K562 (cell line): ENCODE data around the gene TLR6. TPM values are rescaled to one million over a fixed set of nuclear protein-coding genes. Genes with fewer than 3 reads are reported as not detected.

Experiments
- ATAC-seq: fragments of 200-7000 bp; cut with Tn5 transposase; 3 replicates; pipeline ENCODE4 v1.9.1; 2020; ENCODE audit warnings: moderate library complexity
- BruUV-seq: library from RNA; stranded (reverse); fragments of 400-500 nt; replicated peaks from 2 replicates; lab custom pipeline; 2021; lab: Mats Ljungman, UMichigan
- CTCF ChIA-PET: fragments of 300-600 bp; formaldehyde crosslinking; extraction: SDS; loops from one replicate; lab custom pipeline; 2021; ENCODE audit warnings: low intra/inter-chr PET ratio; lab: Yijun Ruan, JAX
- POLR2A ChIA-PET: fragments of 300-600, 350-650 bp; sonication (Branson Sonifier 250); formaldehyde crosslinking; extraction: SDS; loops from one replicate; lab custom pipeline; 2021; ENCODE audit warnings: antibody characterized with exemption, inconsistent platforms; lab: Yijun Ruan, JAX
- DNase-seq, 4 experiments: peaks; one replicate each; pipeline versions ENCODE4 v3.0.0 to v3.0.0-alpha.2; 2011 to 2018; ENCODE audit warnings: low spot score in 3 of 4, mixed read lengths in 3 of 4; ENCODE audit errors: extremely low read depth in 1 of 4
- FAIRE-seq: peaks from 2 replicates; lab custom pipeline; 2011; peaks lifted over from hg19 to GRCh38; lab: Jason Lieb, UNC
- H2AFZ ChIP-seq: 2 replicates; pipeline ENCODE4 v1.6.0; 2011; ENCODE audit warnings: low read depth, low read length, control low read depth, inconsistent platforms
- H3K27ac ChIP-seq: fragments of 200-600 bp; 3 replicates; pipeline ENCODE4 v1.8.0; 2011; ENCODE audit warnings: low read depth, mild to moderate bottlenecking, control low read depth, inconsistent platforms, low read length, moderate library complexity, mixed read lengths; ENCODE audit errors: extremely low read depth
- H3K27me3 ChIP-seq, 2 experiments: fragments of 300-600 bp in 1 of 2; 2 replicates in 1 of 2; 3 replicates in 1 of 2; pipeline versions ENCODE4 v1.6.0 to v1.8.0; 2011; ENCODE audit warnings: inconsistent platforms in 2 of 2, low read length in 2 of 2, mild to moderate bottlenecking in 1 of 2, mixed read lengths in 1 of 2, moderate library complexity in 1 of 2; ENCODE audit not compliant: control insufficient read depth in 2 of 2, insufficient read depth in 2 of 2
- H3K36me3 ChIP-seq: fragments of 300-600 bp; 3 replicates; pipeline ENCODE4 v1.8.0; 2011; ENCODE audit warnings: mild to moderate bottlenecking, low read length, inconsistent platforms; ENCODE audit not compliant: control insufficient read depth, insufficient read depth
- H3K4me1 ChIP-seq, 2 experiments: fragments of 200-600 bp in 1 of 2; replicated peaks in 1 of 2; 2 replicates in 1 of 2; 3 replicates in 1 of 2; pipeline versions ENCODE4 v1.5.1 to v1.8.0; 2011; ENCODE audit warnings: inconsistent platforms in 2 of 2, low read length in 2 of 2, mild to moderate bottlenecking in 1 of 2, mixed read lengths in 1 of 2, moderate library complexity in 1 of 2; ENCODE audit not compliant: control insufficient read depth in 2 of 2, insufficient read depth in 2 of 2
- H3K4me2 ChIP-seq: 2 replicates; pipeline ENCODE4 v1.6.1; 2011; ENCODE audit warnings: low read length, control low read depth, inconsistent platforms, mixed read lengths; ENCODE audit not compliant: insufficient read depth
- H3K4me3 ChIP-seq: fragments of 200-600 bp; sonication (generic), shearing (Covaris generic); 2 replicates; pipeline ENCODE4 v1.5.1; 2016; ENCODE audit warnings: control low read depth, inconsistent platforms
- H3K79me2 ChIP-seq: fragments of 200-600 bp; 3 replicates; pipeline ENCODE4 v1.8.0; 2011; ENCODE audit warnings: low read length, inconsistent platforms; ENCODE audit not compliant: control insufficient read depth, insufficient read depth
- H3K9ac ChIP-seq, 2 experiments: 2 replicates each; pipeline versions ENCODE4 v1.6.0 to v1.6.1; 2011; ENCODE audit warnings: low read depth in 2 of 2, low read length in 2 of 2, control low read depth in 1 of 2, inconsistent platforms in 1 of 2, mild to moderate bottlenecking in 1 of 2, mixed read lengths in 1 of 2; ENCODE audit not compliant: insufficient read depth in 1 of 2
- H3K9me1 ChIP-seq: one replicate; pipeline ENCODE4 v1.6.0; 2011; ENCODE audit warnings: inconsistent platforms, mild to moderate bottlenecking, low read length, moderate library complexity; ENCODE audit not compliant: control insufficient read depth, insufficient read depth
- H3K9me3 ChIP-seq: replicated peaks from 2 replicates; pipeline ENCODE4 v1.5.1; 2011; ENCODE audit warnings: low read depth, low read length, inconsistent platforms; ENCODE audit not compliant: control insufficient read depth, insufficient read depth
- H4K20me1 ChIP-seq: replicated peaks from 2 replicates; pipeline ENCODE4 v1.6.1; 2011; ENCODE audit warnings: low read length, inconsistent platforms, mixed read lengths; ENCODE audit not compliant: control insufficient read depth, insufficient read depth
- DMBX1 ChIP-seq: fragments of 250-450 bp; sonication (Bioruptor Pico); IDR thresholded peaks from 2 replicates; pipeline ENCODE4 v1.8.0; 2022; ENCODE audit warnings: inconsistent platforms, mild to moderate bottlenecking, moderate library complexity, borderline replicate concordance
- GABPA ChIP-seq: fragments of 200-800 bp; sonication (Bioruptor generic); conservative IDR thresholded peaks from 2 replicates; pipeline ENCODE4 v1.6.1; 2016; ENCODE audit warnings: low read depth, missing genetic modification characterization, missing compliant biosample characterization
- GTF2E2 ChIP-seq: fragments of 200-800 bp; sonication (Bioruptor generic); IDR thresholded peaks from 2 replicates; pipeline ENCODE4 v1.6.1; 2016; ENCODE audit warnings: missing genetic modification characterization, missing compliant biosample characterization
- L3MBTL2 ChIP-seq: fragments of 450-650 bp; IDR thresholded peaks from 2 replicates; pipeline ENCODE4 v1.6.1; 2016; ENCODE audit warnings: mild to moderate bottlenecking, moderate library complexity
- SAFB ChIP-seq: fragments of 200-400 bp; formaldehyde crosslinking; IDR thresholded peaks from 2 replicates; pipeline ENCODE4 v1.6.1; 2017; ENCODE audit warnings: low read depth, low read length, borderline replicate concordance
- SMARCE1 ChIP-seq: fragments of 450-650 bp; IDR thresholded peaks from 2 replicates; pipeline ENCODE4 v1.7.1; 2016; ENCODE audit warnings: mild to moderate bottlenecking
- ZNF175 ChIP-seq: fragments of 200-800 bp; sonication (Bioruptor generic); IDR thresholded peaks from 2 replicates; pipeline ENCODE4 v1.6.1; 2016; ENCODE audit warnings: low read depth, mild to moderate bottlenecking, missing genetic modification characterization, missing compliant biosample characterization
- WGBS: fragments of 100-300 bp; shearing (Covaris generic); methylation state at CpG from one replicate; pipeline ENCODE4 v1.1.6; 2016; ENCODE audit warnings: low coverage, mixed read lengths; ENCODE audit not compliant: insufficient coverage; ENCODE audit errors: missing lambda C conversion rate; 5-methylcytosine and 5-hydroxymethylcytosine counted together
- in situ Hi-C: fragments of 300-500 bp; cut with MboI; formaldehyde crosslinking; loops from 4 replicates; pipeline ENCODE4 v1.15.0; 2018; ENCODE audit warnings: inconsistent platforms, mixed read lengths
- intact Hi-C: fragments of 100-400 bp; cut with micrococcal nuclease; formaldehyde crosslinking; loops from 2 replicates; pipeline ENCODE4 v1.14.2; 2022
- polyA plus RNA-seq, 8 experiments: library from polyadenylated mRNA; depleted of rRNA in 4 of 8; stranded (reverse) in 5 of 8; unstranded in 3 of 8; fragments of >200 nt; fragmentation: Nextera tagmentation in 2 of 8; fragmentation: Illumina TruSeq in 1 of 8; extraction: Ambion mirVana in 2 of 8; extraction: Trizol in 1 of 8; gene quantifications; 2 replicates each; pipeline versions ENCODE4 v1.2.1 to v1.2.3, GENCODE V29; 2011 to 2014; ENCODE audit warnings: inconsistent platforms in 1 of 8, missing spikeins in 1 of 8
- total RNA-seq, 7 experiments: library from RNA; depleted of rRNA in 6 of 7; stranded (reverse); fragments of >200 nt in 6 of 7; fragmentation: Illumina TruSeq in 2 of 7; extraction: Trizol in 2 of 7; gene quantifications; 2 replicates each; pipeline versions ENCODE4 v1.2.1 to v1.2.3, GENCODE V29; 2011 to 2021; ENCODE audit warnings: low replicate concordance in 1 of 7
- TF ChIP-seq, protein P1 (sequence below), 2 experiments: IDR thresholded peaks; 2 replicates each; pipeline ENCODE4 v1.6.1; 2012; ENCODE audit warnings: improper control_type of control experiment in 2 of 2, low read depth in 2 of 2, low read length in 2 of 2, borderline replicate concordance in 1 of 2
- TF ChIP-seq, protein P2 (sequence below), 2 experiments: fragments of 450-650 bp in 1 of 2; sonication (generic) in 1 of 2; formaldehyde crosslinking in 1 of 2; IDR thresholded peaks; 2 replicates each; pipeline versions ENCODE4 v1.7.1 to v1.9.0; 2016 to 2022; ENCODE audit warnings: inconsistent platforms in 1 of 2, mild to moderate bottlenecking in 1 of 2, missing genetic modification reagents in 1 of 2

Gene TLR6
- total and polyA plus RNA-seq, 9 of the 15 experiments (the other 6 are each of a cell fraction or from before 2014, with no cell fraction given) = 0.08 to 1.9 (median 0.91) TPM

DNA sequence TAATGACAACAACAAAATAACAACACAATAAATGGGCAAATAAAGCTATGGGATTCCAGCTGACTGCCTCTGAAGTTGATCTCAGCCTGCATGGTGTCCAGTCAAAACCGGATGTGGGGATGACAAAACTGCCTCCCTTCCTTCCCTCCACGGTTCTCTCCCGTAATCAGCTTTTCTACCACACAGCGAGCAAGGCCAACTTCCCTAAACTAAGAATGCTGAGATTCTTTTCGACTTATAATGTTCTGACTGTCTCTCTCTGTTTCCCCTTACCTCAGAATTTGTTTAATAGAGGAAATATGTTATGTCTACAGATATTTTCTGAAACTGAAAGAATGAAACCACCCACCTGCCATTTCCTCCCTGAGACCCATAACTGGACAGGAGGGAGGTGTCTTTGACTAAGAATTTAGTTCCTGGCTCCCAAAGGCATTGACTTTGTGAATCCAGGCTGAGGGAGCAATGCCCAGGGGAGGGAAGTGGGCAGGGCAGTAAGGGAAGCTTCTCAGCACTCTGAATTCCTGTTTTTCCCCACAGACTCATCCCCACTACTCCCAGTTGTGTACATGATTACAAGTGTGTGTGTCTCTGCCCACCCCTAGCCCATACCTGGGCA is 51.0 kb downstream of the TLR6 start:
- H3K4me3 ChIP-seq = no peak overlapping the region
- peak; percentile 88 for FAIRE-seq
- peak overlapping the region; percentile 62 for H2AFZ ChIP-seq
- H3K4me1 ChIP-seq = no peaks in the 10 kb centered on the region
- H4K20me1 ChIP-seq = no peaks in the 10 kb centered on the region
- in situ Hi-C loops (no loop called here), intact Hi-C loops (no loop called here)
- BruUV-seq = no TSS peak
- no peak overlapping the region for H3K9ac ChIP-seq
- WGBS = 7% methylated on average over 5 of the region's 5 CpGs
- ATAC-seq = peak; percentile 77
- no peaks in the 10 kb centered on the region for H3K27me3 ChIP-seq
- H3K9me3 ChIP-seq = no peaks in the 10 kb centered on the region
- H3K9me1 ChIP-seq = no peaks in the 10 kb centered on the region
- peak in 1 of 4 experiments; percentile 20 for DNase-seq
- H3K27ac ChIP-seq = no peak overlapping the region
- no peaks in the 10 kb centered on the region for H3K79me2 ChIP-seq
- peak overlapping the region; percentile 22; the same call in 1 of the 2 replicates for H3K4me2 ChIP-seq
- H3K36me3 ChIP-seq = no peaks in the 10 kb centered on the region
- POLR2A ChIA-PET = interaction anchor here (0.6 to 0.9 kb wide), 2 partner anchors 72 to 75 kb away, joined by 3 to 4 read pairs; no protein-coding TSS in a partner anchor
- CTCF ChIA-PET = no interaction called here
- TF ChIP-seq, protein P1, sequence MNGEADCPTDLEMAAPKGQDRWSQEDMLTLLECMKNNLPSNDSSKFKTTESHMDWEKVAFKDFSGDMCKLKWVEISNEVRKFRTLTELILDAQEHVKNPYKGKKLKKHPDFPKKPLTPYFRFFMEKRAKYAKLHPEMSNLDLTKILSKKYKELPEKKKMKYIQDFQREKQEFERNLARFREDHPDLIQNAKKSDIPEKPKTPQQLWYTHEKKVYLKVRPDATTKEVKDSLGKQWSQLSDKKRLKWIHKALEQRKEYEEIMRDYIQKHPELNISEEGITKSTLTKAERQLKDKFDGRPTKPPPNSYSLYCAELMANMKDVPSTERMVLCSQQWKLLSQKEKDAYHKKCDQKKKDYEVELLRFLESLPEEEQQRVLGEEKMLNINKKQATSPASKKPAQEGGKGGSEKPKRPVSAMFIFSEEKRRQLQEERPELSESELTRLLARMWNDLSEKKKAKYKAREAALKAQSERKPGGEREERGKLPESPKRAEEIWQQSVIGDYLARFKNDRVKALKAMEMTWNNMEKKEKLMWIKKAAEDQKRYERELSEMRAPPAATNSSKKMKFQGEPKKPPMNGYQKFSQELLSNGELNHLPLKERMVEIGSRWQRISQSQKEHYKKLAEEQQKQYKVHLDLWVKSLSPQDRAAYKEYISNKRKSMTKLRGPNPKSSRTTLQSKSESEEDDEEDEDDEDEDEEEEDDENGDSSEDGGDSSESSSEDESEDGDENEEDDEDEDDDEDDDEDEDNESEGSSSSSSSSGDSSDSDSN (IDR thresholded peaks at IDR 0.05; ENCODE audit: borderline replicate concordance in 1 of 2, low read depth in 2 of 2, low read length in 2 of 2) = no peak
- TF ChIP-seq GTF2E2 (tag) (0 out of 2 replicates have a peak, but pooled peaks have one; percentile 45), ZNF175 (peak; percentile 79), GABPA (tag) (peak; percentile 61), SAFB (no peak), L3MBTL2 (peak; percentile 19; the same call in 1 of the 2 replicates), SMARCE1 (peak; percentile 28; the same call in 1 of the 2 replicates), DMBX1 (CRISPR knock-in tag) (peak; percentile 29; the same call in 1 of the 2 replicates)
- TF ChIP-seq, protein P2, sequence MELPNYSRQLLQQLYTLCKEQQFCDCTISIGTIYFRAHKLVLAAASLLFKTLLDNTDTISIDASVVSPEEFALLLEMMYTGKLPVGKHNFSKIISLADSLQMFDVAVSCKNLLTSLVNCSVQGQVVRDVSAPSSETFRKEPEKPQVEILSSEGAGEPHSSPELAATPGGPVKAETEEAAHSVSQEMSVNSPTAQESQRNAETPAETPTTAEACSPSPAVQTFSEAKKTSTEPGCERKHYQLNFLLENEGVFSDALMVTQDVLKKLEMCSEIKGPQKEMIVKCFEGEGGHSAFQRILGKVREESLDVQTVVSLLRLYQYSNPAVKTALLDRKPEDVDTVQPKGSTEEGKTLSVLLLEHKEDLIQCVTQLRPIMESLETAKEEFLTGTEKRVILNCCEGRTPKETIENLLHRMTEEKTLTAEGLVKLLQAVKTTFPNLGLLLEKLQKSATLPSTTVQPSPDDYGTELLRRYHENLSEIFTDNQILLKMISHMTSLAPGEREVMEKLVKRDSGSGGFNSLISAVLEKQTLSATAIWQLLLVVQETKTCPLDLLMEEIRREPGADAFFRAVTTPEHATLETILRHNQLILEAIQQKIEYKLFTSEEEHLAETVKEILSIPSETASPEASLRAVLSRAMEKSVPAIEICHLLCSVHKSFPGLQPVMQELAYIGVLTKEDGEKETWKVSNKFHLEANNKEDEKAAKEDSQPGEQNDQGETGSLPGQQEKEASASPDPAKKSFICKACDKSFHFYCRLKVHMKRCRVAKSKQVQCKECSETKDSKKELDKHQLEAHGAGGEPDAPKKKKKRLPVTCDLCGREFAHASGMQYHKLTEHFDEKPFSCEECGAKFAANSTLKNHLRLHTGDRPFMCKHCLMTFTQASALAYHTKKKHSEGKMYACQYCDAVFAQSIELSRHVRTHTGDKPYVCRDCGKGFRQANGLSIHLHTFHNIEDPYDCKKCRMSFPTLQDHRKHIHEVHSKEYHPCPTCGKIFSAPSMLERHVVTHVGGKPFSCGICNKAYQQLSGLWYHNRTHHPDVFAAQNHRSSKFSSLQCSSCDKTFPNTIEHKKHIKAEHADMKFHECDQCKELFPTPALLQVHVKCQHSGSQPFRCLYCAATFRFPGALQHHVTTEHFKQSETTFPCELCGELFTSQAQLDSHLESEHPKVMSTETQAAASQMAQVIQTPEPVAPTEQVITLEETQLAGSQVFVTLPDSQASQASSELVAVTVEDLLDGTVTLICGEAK (IDR thresholded peaks at IDR 0.05) = peak; percentile 64
- TF ChIP-seq, protein P2 (CRISPR knock-in tag; IDR thresholded peaks at IDR 0.05) = no peak
